ENCODE results near the gene MCTP1. TPM values are rescaled to one million over a fixed set of nuclear protein-coding genes. Genes with fewer than 3 reads are reported as not detected.

Gene MCTP1
- total and polyA plus RNA-seq, 10 of the 15 experiments (the other 5 are each of a cell fraction or from before 2014, with no cell fraction given) = 12.6 to 45.9 (median 18.8) TPM

DNA sequence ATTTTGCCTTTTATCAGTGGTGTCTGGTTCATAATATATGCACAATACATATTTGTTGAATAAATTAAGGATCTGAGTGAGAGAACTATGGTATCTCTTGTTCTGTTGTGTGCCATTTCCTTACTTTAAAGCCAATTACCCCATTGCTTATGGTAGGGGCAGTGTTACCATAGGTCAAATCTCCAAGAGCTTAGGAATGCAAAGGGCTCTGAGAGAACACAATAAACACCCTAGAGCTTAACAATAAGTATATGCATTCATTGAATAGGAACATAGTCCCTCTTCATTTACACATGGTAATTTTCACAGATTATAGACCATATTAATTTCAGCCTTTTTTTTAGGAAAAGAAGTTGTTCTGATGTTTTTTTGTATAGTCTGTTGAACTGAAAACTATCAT lies 112.2 kb downstream of the MCTP1 start:
- Histone ChIP-seq H3K9me3 (replicated peaks; ENCODE audit: control insufficient read depth, insufficient read depth, low read length) (no peaks in the 10 kb centered on the region), H3K4me1 (ENCODE audit: control insufficient read depth, insufficient read depth, low read length) (no peaks in the 10 kb centered on the region), H3K27me3 (replicated peaks in 1 of 2; ENCODE audit: control insufficient read depth in 2 of 2, insufficient read depth in 2 of 2, low read length in 1 of 2) (no peaks in the 10 kb centered on the region), H3K4me3 (no peak overlapping the region), H3K27ac (ENCODE audit: control insufficient read depth, insufficient read depth) (no peak overlapping the region), H4K20me1 (ENCODE audit: control insufficient read depth, insufficient read depth) (no peaks in the 10 kb centered on the region), H3K36me3 (ENCODE audit: control insufficient read depth in 2 of 2, insufficient read depth in 2 of 2, low read length in 1 of 2) (no peaks in the 10 kb centered on the region), H3K4me2 (ENCODE audit: control insufficient read depth, insufficient read depth) (no peak overlapping the region), H3K79me2 (ENCODE audit: control insufficient read depth, insufficient read depth, low read length) (no peaks in the 10 kb centered on the region), H3K9ac (ENCODE audit: control insufficient read depth, insufficient read depth, low read length) (no peak overlapping the region), H2AFZ (ENCODE audit: control insufficient read depth, low read depth, low read length) (no peak overlapping the region)
- ChIA-PET CTCF (no interaction called here), SMC1A (ENCODE audit: uncharacterized antibody, unreplicated experiment) (no interaction called here), POLR2A (no interaction called here), RAD21 (ENCODE audit: unreplicated experiment) (no interaction called here)
- in situ Hi-C loops (cut with MboI) (no loop called here), intact Hi-C loops (cut with micrococcal nuclease; ENCODE audit: unreplicated experiment) (no loop called here)
- FAIRE-seq (no peak), DNase-seq (ENCODE audit: low read depth, low spot score) (no peak), ATAC-seq (no peak)
- BruUV-seq (replicated peaks) = no TSS peak
- TF ChIP-seq, protein P1, sequence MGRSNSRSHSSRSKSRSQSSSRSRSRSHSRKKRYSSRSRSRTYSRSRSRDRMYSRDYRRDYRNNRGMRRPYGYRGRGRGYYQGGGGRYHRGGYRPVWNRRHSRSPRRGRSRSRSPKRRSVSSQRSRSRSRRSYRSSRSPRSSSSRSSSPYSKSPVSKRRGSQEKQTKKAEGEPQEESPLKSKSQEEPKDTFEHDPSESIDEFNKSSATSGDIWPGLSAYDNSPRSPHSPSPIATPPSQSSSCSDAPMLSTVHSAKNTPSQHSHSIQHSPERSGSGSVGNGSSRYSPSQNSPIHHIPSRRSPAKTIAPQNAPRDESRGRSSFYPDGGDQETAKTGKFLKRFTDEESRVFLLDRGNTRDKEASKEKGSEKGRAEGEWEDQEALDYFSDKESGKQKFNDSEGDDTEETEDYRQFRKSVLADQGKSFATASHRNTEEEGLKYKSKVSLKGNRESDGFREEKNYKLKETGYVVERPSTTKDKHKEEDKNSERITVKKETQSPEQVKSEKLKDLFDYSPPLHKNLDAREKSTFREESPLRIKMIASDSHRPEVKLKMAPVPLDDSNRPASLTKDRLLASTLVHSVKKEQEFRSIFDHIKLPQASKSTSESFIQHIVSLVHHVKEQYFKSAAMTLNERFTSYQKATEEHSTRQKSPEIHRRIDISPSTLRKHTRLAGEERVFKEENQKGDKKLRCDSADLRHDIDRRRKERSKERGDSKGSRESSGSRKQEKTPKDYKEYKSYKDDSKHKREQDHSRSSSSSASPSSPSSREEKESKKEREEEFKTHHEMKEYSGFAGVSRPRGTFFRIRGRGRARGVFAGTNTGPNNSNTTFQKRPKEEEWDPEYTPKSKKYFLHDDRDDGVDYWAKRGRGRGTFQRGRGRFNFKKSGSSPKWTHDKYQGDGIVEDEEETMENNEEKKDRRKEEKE (IDR thresholded peaks at IDR 0.05) = no peak
- TF ChIP-seq POU2F2 (IDR thresholded peaks at IDR 0.05; ENCODE audit: borderline replicate concordance, low read depth, low read length) = no peak
- no peak for TF ChIP-seq EZH2 (IDR thresholded peaks at IDR 0.05; ENCODE audit: borderline replicate concordance, control insufficient read depth, low read depth, low read length)
- no peak for TF ChIP-seq MEF2A (IDR thresholded peaks at IDR 0.05; ENCODE audit: insufficient read depth, low read depth, low read length)
- TF ChIP-seq, protein P2, sequence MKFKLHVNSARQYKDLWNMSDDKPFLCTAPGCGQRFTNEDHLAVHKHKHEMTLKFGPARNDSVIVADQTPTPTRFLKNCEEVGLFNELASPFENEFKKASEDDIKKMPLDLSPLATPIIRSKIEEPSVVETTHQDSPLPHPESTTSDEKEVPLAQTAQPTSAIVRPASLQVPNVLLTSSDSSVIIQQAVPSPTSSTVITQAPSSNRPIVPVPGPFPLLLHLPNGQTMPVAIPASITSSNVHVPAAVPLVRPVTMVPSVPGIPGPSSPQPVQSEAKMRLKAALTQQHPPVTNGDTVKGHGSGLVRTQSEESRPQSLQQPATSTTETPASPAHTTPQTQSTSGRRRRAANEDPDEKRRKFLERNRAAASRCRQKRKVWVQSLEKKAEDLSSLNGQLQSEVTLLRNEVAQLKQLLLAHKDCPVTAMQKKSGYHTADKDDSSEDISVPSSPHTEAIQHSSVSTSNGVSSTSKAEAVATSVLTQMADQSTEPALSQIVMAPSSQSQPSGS (IDR thresholded peaks at IDR 0.05; ENCODE audit: low read length) = no peak
- TF ChIP-seq, protein P3, sequence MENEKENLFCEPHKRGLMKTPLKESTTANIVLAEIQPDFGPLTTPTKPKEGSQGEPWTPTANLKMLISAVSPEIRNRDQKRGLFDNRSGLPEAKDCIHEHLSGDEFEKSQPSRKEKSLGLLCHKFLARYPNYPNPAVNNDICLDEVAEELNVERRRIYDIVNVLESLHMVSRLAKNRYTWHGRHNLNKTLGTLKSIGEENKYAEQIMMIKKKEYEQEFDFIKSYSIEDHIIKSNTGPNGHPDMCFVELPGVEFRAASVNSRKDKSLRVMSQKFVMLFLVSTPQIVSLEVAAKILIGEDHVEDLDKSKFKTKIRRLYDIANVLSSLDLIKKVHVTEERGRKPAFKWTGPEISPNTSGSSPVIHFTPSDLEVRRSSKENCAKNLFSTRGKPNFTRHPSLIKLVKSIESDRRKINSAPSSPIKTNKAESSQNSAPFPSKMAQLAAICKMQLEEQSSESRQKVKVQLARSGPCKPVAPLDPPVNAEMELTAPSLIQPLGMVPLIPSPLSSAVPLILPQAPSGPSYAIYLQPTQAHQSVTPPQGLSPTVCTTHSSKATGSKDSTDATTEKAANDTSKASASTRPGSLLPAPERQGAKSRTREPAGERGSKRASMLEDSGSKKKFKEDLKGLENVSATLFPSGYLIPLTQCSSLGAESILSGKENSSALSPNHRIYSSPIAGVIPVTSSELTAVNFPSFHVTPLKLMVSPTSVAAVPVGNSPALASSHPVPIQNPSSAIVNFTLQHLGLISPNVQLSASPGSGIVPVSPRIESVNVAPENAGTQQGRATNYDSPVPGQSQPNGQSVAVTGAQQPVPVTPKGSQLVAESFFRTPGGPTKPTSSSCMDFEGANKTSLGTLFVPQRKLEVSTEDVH (IDR thresholded peaks at IDR 0.05; ENCODE audit: low read depth, partially characterized antibody) = no peak
- TF ChIP-seq, protein P4, sequence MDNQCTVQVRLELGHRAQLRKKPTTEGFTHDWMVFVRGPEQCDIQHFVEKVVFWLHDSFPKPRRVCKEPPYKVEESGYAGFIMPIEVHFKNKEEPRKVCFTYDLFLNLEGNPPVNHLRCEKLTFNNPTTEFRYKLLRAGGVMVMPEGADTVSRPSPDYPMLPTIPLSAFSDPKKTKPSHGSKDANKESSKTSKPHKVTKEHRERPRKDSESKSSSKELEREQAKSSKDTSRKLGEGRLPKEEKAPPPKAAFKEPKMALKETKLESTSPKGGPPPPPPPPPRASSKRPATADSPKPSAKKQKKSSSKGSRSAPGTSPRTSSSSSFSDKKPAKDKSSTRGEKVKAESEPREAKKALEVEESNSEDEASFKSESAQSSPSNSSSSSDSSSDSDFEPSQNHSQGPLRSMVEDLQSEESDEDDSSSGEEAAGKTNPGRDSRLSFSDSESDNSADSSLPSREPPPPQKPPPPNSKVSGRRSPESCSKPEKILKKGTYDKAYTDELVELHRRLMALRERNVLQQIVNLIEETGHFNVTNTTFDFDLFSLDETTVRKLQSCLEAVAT (IDR thresholded peaks at IDR 0.05) = no peak
- TF ChIP-seq KDM1A (IDR thresholded peaks at IDR 0.05; ENCODE audit: borderline replicate concordance) = no peak
- no peak for TF ChIP-seq ESRRA (IDR thresholded peaks at IDR 0.05; ENCODE audit: low read length)
- no peak for TF ChIP-seq ZNF217 (IDR thresholded peaks at IDR 0.05)
- no peak for TF ChIP-seq PAX5 (IDR thresholded peaks at IDR 0.05; ENCODE audit: borderline replicate concordance, low read depth, low read length)
- TF ChIP-seq, protein P5, sequence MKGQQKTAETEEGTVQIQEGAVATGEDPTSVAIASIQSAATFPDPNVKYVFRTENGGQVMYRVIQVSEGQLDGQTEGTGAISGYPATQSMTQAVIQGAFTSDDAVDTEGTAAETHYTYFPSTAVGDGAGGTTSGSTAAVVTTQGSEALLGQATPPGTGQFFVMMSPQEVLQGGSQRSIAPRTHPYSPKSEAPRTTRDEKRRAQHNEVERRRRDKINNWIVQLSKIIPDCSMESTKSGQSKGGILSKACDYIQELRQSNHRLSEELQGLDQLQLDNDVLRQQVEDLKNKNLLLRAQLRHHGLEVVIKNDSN (IDR thresholded peaks at IDR 0.05; ENCODE audit: borderline replicate concordance, extremely low read length, insufficient read depth, low read depth, low read length) = no peak
- no peak for TF ChIP-seq YBX1 (IDR thresholded peaks at IDR 0.05)
- TF ChIP-seq TARDBP (IDR thresholded peaks at IDR 0.05; ENCODE audit: borderline replicate concordance) = no peak
- no peak for TF ChIP-seq ZNF274 (IDR thresholded peaks at IDR 0.05; ENCODE audit: insufficient read depth, insufficient read length)
- no peak for TF ChIP-seq SUPT20H (IDR thresholded peaks at IDR 0.05; ENCODE audit: borderline replicate concordance, control insufficient read depth, low read depth, low read length)
- no peak for TF ChIP-seq KLF5 (IDR thresholded peaks at IDR 0.05; ENCODE audit: partially characterized antibody)

Data from GM12878 (cell line).